ENCODE results near the gene PRKG1. TPM values are rescaled to one million over a fixed set of nuclear protein-coding genes. Genes with fewer than 3 reads are reported as not detected.
"Not testable (repeated sequence)": the region's sequence is repeated elsewhere in the genome, so short reads cannot be mapped to it uniquely, and the experiment has no call there.

Gene PRKG1
- polyA plus RNA-seq, 3 donors = 11.9 to 16.4 (median 13.7) TPM

DNA sequence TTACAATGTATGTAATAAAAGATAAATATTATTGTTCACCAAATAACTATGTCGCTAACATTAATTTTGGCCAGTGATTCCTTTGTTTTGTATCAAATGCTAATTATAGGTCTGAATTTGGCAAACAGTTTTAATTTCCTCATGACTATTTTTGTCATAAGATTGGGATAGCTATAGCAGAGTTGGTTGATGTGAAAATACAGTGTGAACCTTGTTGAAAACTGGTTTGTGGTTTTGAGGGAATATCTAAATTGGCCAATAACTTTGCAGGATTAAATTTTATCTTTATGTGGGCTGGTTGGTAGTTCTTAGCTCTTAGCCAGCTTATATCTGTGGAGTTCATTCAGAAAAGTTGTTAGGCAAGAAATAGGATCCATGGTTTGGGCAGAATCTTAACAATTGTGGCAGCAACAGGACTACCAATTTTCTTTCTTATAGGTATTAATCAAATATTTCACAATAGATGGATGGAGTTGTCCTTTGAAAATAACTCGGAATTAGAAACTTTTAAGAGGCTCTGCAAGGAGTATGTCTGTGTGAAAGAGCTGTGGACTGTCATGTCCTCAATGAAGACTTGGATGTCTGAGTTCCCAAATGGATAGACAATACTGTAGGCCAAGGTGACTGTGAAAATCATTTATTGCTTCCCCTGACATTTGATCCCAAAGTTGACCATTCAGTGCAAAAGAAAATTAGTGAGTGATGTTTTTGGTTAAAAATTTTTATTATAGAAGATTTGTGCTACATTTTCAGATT lies 73.5 kb downstream of the PRKG1 start:
- DNase-seq (ENCODE audit: extremely low read depth in 1 of 11, low read depth in 9 of 11, low spot score in 4 of 11) = no peak

DNA sequence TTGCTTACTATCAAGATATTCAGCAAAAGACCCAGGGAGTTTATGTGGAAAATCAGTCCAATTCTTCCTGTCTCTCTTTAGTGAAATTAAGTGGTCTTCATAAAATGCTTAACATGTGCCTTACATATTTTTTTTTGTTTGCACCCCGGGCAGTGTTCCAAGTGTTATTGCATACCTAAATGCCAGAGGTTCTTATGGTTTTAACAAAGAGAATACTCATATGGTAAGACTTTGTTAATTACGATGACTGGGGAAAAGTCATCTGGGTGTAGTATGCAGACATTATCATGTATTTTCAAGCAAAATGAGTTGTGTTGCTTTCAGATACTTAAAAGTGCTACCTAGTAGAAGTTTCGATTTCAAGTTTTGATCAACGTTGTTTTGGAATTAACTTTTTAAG lies 82.6 kb downstream of the PRKG1 start:
- no peak for DNase-seq (ENCODE audit: extremely low read depth in 1 of 11, low read depth in 9 of 11, low spot score in 4 of 11)

DNA sequence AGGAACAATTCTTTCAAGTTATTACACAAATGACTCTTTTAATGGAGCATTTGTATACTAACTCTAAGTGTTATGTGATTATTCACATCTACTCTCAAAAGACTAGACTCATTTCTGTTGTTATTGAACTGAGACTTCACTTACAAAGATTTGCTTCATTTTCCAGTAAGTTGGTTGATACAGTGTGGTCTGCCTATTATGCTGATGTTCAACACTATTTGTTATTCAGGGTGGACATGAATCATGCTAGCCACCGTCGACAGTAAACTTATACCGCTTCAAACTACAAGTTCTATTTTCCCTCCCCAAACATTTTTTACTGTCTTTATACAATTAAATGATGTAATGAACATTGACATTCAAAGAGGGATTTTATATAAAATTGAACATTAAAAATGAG lies 84.5 kb downstream of the PRKG1 start:
- no peak for DNase-seq (ENCODE audit: extremely low read depth in 1 of 11, low read depth in 9 of 11, low spot score in 4 of 11)

DNA sequence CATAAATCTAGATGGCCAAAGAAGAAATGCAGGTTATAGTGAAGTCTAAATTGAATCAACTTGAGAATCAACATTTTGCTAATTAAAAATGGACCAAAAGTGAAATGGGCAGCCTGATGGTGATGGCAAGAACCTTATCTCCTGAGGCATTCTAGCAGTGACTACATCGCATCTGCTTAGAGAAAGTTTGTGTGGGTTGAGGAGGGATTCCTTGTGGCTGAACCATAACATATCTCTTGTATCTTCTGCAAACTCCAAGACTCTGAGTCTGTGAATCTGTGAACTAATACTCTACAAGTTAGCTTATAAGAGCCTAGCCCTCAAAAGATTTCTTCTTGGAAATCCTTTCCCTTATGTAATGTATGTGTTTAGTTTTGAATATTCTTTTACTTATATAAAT lies 85.6 kb downstream of the PRKG1 start:
- no peak for DNase-seq (ENCODE audit: extremely low read depth in 1 of 11, low read depth in 9 of 11, low spot score in 4 of 11)

DNA sequence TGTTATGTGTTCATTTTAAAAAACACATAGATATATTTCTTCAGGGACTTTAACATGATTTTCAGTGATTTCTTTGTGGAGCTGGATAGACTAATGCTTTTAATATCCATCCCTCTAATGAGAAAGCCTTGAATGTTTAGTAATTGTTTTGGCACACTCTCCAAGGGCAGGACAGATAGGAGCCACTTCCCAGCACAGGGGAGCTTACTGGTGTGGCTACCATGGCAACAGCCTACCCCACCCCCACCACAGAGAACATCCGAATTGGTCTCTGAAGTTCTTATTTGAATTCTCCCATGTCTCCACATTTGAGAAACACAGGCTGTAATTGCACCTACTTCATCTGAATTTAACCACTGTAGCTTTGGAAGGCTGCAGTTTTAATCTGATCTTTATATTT lies 87.7 kb downstream of the PRKG1 start:
- no peak for DNase-seq (ENCODE audit: extremely low read depth in 1 of 11, low read depth in 9 of 11, low spot score in 4 of 11)

DNA sequence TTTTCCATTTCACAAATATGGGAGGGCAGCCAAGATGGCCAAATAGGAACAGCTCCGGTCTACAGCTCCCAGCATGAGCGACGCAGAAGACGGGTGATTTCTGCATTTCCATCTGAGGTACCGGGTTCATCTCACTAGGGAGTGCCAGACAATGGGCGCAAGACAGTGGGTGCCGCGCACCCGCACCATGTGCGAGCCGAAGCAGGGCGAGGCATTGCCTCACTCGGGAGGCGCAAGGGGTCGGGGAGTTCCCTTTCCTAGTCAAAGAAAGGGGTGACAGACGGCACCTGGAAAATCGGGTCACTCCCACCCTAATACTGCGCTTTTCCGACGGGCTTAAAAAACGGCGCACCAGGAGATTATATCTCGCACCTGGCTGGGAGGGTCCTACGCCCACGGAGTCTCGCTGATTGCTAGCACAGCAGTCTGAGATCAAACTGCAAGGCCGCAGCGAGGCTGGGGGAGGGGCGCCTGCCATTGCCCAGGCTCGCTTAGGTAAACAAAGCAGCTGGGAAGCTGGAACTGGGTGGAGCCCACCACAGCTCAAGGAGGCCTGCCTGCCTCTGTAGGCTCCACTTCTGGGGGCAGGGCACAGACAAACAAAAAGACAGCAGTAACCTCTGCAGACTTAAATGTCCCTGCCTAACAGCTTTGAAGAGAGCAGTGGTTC lies 89.2 kb downstream of the PRKG1 start:
- DNase-seq (ENCODE audit: extremely low read depth in 1 of 11, low read depth in 9 of 11, low spot score in 4 of 11) = not testable (repeated sequence)

DNA sequence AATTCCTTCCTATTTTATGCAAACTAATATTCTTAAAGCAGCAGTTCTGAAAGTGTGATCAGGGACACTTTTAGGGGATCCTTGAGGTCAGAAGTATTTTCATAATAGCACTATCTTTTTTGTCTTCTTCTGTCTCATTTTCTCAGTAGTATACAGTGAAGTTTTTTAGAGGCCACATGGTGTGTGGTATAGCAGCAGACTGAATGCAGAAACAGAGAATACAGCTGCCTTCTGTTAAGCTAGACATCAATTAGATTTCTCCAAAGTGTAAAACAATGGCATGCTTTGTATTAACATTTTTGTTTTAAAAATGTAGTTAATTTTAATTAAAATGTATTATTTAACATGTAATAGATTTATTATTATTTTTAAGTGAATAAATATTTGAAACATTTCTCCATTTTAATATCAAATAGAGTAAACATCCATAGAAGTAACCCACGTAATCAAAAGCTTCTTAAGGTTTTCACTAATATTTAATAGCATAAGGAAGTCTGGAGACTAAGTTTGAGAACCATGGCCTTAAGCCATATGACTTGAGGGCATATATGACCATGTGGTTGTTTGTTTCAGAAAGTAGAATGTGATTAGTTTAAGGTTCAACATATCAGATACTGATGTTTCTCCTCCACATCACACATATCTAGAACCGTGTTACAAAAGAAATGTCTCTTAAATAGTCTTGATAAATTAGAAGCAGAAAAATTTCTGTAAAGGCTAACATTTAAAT lies 94.0 kb downstream of the PRKG1 start:
- DNase-seq (ENCODE audit: extremely low read depth in 1 of 11, low read depth in 9 of 11, low spot score in 4 of 11) = no peak

DNA sequence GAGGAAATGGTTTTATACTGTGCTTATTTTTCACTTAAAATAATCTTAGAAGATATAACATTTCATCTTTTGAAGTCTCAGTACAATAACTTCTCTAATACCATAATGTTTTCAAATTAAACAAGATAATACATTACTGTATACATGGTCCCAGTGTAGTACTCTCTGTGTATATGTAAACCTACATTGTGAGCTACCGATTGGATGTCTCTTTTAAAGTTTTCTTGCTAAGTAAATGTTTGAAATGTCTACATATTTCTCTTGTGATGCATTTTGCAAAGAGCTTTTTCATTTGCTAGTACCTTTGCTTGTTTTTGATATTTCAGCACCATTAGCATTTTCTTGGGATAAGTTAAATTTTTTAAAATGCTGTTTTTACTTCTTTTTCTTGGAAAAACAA lies 94.8 kb downstream of the PRKG1 start:
- DNase-seq (ENCODE audit: extremely low read depth in 1 of 11, low read depth in 9 of 11, low spot score in 4 of 11) = no peak

DNA sequence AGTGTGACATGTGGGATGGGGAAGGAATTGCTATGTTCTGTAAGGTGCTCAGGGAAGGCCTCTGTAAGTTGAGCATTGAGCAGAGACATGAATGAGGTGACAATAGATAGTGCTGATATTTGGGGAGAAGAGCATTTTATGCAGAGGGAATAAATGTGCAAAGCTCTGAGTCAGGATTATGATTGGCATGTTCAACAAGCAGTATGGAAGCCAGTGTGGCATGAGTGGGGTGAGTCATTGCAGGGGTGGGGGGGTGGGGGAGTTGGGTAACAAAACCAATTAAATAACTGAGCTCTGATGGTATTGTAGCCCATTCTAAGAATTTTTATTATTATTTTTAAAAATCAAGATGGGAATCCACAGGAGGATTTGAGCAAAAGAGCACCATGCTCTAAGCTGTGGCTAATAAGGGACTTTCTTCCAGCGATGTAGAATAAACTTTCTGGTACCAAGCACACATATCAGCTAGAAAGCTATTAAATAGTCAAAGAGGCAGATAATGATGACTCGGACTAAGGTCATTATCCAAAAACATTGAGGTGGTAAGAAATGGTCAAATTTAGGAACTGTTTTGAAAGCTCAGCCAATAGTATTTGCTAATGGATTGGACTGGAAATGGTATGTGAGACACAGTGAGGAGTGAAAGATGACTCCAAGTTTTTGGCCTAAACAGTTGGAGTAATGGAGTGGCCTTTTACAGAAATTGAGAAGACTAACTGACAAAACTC lies 96.4 kb downstream of the PRKG1 start:
- DNase-seq (ENCODE audit: extremely low read depth in 1 of 11, low read depth in 9 of 11, low spot score in 4 of 11) = no peak

DNA sequence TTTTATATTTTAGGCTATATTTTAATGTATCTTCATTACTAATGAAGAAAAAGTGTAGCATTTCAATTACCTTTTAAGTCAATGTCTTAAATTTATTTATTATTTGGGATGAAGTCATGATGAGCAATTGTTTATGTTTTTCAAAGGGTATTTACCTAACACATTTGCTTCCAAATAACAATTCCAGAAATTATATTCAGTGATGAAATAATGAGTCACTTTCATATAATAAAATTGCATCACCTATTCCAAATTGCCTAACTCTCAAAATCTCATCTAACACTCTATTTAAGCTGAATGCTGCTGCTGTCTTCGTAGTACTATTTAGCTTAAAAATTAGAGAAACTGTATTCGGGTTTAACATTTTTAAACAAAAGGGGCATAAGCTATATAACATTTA lies 97.7 kb downstream of the PRKG1 start:
- no peak for DNase-seq (ENCODE audit: extremely low read depth in 1 of 11, low read depth in 9 of 11, low spot score in 4 of 11)

DNA sequence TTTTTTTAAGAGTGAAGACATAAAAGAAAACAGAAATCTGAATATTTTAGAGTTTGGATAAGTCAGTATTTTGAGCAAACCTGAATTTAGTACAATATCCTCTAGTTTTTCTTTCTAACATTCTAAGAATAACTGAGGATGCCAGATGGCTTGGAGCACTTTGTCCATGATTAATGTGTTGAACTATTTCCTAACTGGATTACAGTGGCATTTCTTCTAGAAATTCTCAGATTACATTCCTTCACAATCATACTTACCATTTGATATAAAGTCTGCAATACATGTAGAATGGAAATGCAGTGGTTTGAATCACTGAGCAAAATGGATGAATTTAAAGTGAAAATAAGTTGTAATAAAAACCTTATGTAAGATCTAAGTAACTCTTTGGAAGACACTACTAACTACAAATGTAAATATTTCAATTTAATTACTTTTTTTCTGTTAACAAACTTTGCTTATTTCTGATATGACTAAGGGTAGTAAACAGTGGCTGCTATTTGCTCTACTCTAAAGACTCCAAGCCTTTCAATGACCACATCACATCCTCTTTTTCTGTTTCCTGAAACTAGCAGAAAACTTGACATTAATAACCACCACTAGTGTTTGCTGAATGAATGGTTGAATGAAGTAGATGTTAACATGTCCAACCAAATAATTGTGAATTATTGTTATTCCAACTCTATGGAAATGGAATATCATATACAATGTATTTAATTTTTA lies 102.8 kb downstream of the PRKG1 start:
- DNase-seq (ENCODE audit: extremely low read depth in 1 of 11, low read depth in 9 of 11, low spot score in 4 of 11) = no peak

DNA sequence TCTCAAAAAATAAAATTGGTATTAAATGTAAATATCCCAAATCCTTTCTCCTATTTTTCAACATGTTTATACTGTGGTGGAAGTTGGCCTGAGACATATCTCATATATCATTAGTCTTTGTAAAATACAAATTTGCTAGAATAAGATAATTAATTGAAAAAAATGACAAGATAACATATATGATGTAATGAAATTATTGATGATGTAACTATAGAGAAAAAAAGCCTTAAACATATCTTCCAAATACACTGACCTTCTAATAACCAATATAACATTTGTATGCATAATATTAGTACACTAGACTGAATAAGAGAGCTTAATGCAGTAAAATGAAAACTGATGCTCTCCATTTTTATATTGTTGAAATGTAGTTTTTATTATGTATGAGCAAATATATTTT lies 104.3 kb downstream of the PRKG1 start:
- no peak for DNase-seq (ENCODE audit: extremely low read depth in 1 of 11, low read depth in 9 of 11, low spot score in 4 of 11)

DNA sequence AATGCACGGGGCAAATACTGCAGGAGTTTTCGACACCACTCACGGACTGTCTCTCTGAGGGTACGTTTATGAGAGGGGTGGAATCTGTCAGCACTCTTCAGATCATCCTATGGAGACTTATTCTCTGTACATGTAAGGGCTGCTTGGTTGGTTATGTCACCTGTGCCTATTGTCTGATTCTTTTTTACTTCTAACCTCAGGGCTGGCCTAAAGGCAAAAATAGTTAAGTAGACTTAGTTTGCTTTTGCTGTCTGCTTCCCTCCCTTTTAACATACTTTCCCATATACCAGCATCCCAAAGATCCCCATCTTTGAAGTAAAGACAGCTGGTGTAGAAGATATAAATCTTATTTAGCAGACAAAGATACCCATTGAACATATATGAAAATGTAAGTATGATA lies 105.9 kb downstream of the PRKG1 start:
- DNase-seq (ENCODE audit: extremely low read depth in 1 of 11, low read depth in 9 of 11, low spot score in 4 of 11) = no peak

DNA sequence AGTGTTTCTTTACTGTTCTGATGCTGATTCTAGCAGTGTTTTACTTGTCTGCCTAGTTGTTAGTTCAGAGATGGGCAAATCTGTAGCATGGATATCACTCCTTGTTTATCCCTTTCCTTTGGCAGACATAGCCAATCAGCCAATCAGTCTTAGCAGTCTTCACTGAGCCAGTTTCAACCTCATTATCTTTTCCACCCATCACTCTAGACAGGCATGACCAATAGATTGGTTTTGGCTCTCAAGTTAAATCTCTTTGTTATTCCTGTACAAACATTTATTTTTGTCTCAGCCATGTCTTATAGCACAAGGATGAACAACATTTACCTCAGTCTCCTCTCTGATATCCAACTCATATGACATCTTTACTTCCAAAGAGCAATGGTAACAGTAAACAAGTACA lies 109.5 kb downstream of the PRKG1 start:
- no peak for DNase-seq (ENCODE audit: extremely low read depth in 1 of 11, low read depth in 9 of 11, low spot score in 4 of 11)

DNA sequence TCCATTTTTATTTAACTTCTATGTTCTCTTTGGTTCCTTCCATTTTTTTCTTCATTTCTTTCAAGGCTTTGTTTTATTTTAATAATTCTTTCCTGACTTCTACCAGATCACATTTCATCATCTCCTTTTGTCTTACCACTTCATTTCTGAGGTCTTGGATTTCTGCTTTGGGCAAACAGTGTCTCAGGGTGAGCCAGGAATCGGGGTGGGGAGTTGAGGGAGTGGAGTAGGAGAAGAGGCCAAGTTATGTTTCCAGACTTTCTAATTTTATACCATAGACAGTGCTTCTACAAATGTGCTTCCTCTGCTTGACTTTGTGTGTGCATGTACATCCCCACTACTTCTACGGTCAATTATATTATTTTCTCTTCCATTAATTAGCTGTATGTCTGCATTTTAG lies 112.1 kb downstream of the PRKG1 start:
- DNase-seq (ENCODE audit: extremely low read depth in 1 of 11, low read depth in 9 of 11, low spot score in 4 of 11) = no peak

DNA sequence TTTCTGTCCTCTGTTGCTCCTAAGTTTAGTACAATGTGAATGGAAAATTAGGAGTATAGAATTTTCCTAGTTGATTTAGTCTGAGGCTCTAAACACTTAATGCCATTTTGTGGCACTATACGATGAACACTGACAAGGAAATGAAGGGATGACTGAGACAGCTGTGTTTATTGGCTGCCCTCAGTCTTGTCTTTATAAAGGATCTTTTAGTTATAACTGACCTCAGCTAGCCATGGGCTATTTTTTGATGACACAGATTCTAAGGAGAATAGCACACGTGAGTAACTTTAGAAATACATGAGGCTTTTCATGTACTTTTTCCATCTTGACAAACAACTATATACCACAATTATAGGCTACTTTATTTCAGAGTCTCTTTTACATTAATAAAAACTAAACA lies 113.7 kb downstream of the PRKG1 start:
- no peak for DNase-seq (ENCODE audit: extremely low read depth in 1 of 11, low read depth in 9 of 11, low spot score in 4 of 11)

DNA sequence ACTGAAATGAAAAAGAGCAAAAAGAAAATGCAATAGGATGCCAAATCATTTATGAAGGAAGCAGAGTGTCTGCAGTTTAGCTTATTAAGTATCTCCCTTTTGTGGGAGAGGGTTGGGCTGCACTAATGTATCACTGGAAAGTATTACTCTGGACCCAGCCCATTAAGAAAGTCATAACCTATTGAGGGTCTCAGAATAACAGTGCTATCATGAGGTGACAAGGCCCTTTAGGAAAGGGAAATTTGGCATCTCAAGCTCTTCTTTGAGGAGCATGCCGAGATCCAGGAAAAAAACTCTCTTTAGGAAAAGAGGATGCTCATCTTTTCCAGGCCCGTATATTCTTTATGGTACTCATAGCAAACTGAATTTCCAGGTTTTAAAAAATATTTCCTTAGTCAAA lies 114.6 kb downstream of the PRKG1 start:
- no peak for DNase-seq (ENCODE audit: extremely low read depth in 1 of 11, low read depth in 9 of 11, low spot score in 4 of 11)

DNA sequence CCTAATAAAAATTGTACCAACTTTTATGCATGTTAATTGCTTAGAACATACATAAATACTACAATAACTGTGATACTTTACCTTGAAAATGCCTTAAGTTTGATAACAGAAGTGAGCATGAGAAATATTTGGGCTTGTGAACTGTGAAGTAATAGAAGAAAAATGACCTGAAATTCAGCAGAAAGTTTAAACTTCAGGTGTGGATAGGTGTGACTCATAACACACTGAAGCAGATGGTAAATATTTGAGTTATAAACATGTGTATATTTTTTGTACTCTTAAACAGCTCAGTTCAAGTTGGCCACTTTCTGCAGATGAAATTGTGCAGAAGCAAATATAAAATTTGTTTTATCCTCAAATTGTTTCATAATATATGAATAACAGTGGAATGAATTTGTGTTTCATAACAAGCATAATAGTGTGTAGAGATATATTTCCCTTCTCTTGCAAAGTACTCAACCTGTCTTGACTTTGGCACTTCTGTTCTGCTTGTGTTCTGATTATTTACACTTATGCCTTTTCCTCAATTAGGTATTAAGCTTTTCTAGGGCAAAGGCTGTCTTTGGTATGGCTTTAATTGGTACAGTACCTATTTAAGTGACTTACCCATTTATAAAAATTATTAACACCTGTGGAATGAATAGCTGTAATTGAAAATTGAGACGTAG lies 122.4 kb downstream of the PRKG1 start:
- no peak for DNase-seq (ENCODE audit: extremely low read depth in 1 of 11, low read depth in 9 of 11, low spot score in 4 of 11)

DNA sequence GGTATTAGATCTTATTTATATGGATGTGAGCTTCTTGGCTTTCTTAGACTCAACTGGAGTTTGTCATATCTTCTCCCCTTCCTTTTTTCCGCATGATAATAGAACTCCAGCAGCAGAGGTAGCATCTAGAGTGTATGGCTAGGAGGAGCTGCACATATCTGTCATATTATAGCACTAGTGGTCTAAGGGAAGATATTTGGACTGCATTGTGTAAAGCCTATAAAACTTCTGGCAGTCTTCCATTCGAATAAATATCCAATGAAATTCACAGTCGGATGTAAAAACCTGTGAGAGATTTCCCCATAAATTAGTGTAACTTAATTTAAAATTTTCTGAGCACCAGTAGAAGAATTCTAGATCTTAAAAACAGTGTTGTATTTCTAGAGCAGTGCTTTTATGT lies 123.9 kb downstream of the PRKG1 start:
- DNase-seq (ENCODE audit: extremely low read depth in 1 of 11, low read depth in 9 of 11, low spot score in 4 of 11) = no peak

All from renal cortex interstitium (tissue), 11 donors.